Liver (tissue), 9 donors: ENCODE results near the gene HOXA7. TPM values are rescaled to one million over a fixed set of nuclear protein-coding genes. Genes with fewer than 3 reads are reported as not detected.

Experiments used
- DNase-seq: peaks from one replicate; pipeline ENCODE4 v3.0.0-alpha.2; 2017; ENCODE audit warnings: low spot score
- H3K27ac ChIP-seq, 2 donors: one replicate each; pipeline ENCODE4 v1.7.0; 2013; ENCODE audit warnings: inconsistent platforms in 2 of 2, low read length in 2 of 2, control low read depth in 1 of 2, low read depth in 1 of 2, mild to moderate bottlenecking in 1 of 2
- H3K27me3 ChIP-seq, 4 donors: one replicate each; pipeline versions ENCODE4 v1.6.1 to v1.7.0; 2013; ENCODE audit warnings: low read length in 3 of 4, inconsistent platforms in 1 of 4, mild to moderate bottlenecking in 1 of 4, moderate library complexity in 1 of 4; ENCODE audit not compliant: control insufficient read depth in 4 of 4, insufficient read depth in 4 of 4
- H3K36me3 ChIP-seq, 4 donors: one replicate each; pipeline versions ENCODE4 v1.6.1 to v1.7.0; 2013; ENCODE audit warnings: low read length in 3 of 4, mild to moderate bottlenecking in 3 of 4, low read depth in 1 of 4, moderate library complexity in 1 of 4; ENCODE audit not compliant: control insufficient read depth in 4 of 4, insufficient read depth in 3 of 4
- H3K4me1 ChIP-seq, 4 donors: one replicate each; pipeline versions ENCODE4 v1.6.1 to v1.7.0; 2013; ENCODE audit warnings: low read length in 3 of 4, mild to moderate bottlenecking in 3 of 4, moderate library complexity in 1 of 4; ENCODE audit not compliant: control insufficient read depth in 4 of 4, insufficient read depth in 4 of 4
- H3K4me3 ChIP-seq, 3 donors: one replicate each; pipeline versions ENCODE4 v1.6.1 to v1.7.0; 2013; ENCODE audit warnings: low read length in 3 of 3, control low read depth in 1 of 3, low read depth in 1 of 3, mild to moderate bottlenecking in 1 of 3
- H3K9ac ChIP-seq, 2 donors: one replicate each; pipeline ENCODE4 v1.7.0; 2013; ENCODE audit warnings: low read length in 2 of 2, mild to moderate bottlenecking in 2 of 2, moderate library complexity in 2 of 2, control low read depth in 1 of 2, low read depth in 1 of 2
- H3K9me3 ChIP-seq, 4 donors: one replicate each; pipeline versions ENCODE4 v1.6.1 to v1.7.0; 2013; ENCODE audit warnings: low read length in 3 of 4; ENCODE audit not compliant: control insufficient read depth in 4 of 4
- FOXA1 ChIP-seq: IDR thresholded peaks from 2 replicates; pipeline ENCODE4 v1.6.1; 2016; ENCODE audit warnings: antibody characterized with exemption
- GABPA ChIP-seq, 2 donors: IDR thresholded peaks in 1 of 2; conservative IDR thresholded peaks in 1 of 2; 2 replicates each; pipeline ENCODE4 v1.6.1; 2016; ENCODE audit warnings: antibody characterized with exemption in 2 of 2, mild to moderate bottlenecking in 1 of 2, moderate library complexity in 1 of 2
- HNF4A ChIP-seq, 2 donors: conservative IDR thresholded peaks; 2 replicates each; pipeline ENCODE4 v1.6.1; 2016; ENCODE audit warnings: antibody characterized with exemption in 2 of 2, mild to moderate bottlenecking in 2 of 2
- NR2F2 ChIP-seq: IDR thresholded peaks from 2 replicates; pipeline ENCODE4 v1.6.1; 2016; ENCODE audit warnings: antibody characterized with exemption
- SP1 ChIP-seq: IDR thresholded peaks from 2 replicates; pipeline ENCODE4 v1.6.1; 2018; ENCODE audit warnings: antibody characterized with exemption, mild to moderate bottlenecking
- TAF1 ChIP-seq: conservative IDR thresholded peaks from 2 replicates; pipeline ENCODE4 v1.6.1; 2016; ENCODE audit warnings: antibody characterized with exemption, mild to moderate bottlenecking
- YY1 ChIP-seq: IDR thresholded peaks from 2 replicates; pipeline ENCODE4 v1.6.1; 2016; ENCODE audit warnings: antibody characterized with exemption, mild to moderate bottlenecking
- WGBS: extraction: QIAGEN DNeasy Blood & Tissue Kit; methylation state at CpG from one replicate; pipeline ENCODE4 v1.1.7; 2013; 5-methylcytosine and 5-hydroxymethylcytosine counted together
- polyA plus RNA-seq, 2 donors: library from polyadenylated mRNA; stranded (reverse) in 1 of 2; unstranded in 1 of 2; fragments of 200-250 nt in 1 of 2; fragments of >200 nt in 1 of 2; fragmentation: Nextera tagmentation in 1 of 2; extraction: Ambion mirVana in 1 of 2; gene quantifications; one replicate each; pipeline versions ENCODE4 v1.2.1 to v1.2.3, GENCODE V29; 2013 to 2015
- total RNA-seq, 2 donors: library from RNA; depleted of rRNA; stranded (reverse); fragments of >200 nt; gene quantifications; one replicate each; pipeline ENCODE4 v1.2.3, GENCODE V29; 2014
- TF ChIP-seq, protein P1 (sequence below): IDR thresholded peaks from 2 replicates; pipeline ENCODE4 v1.6.1; 2016; ENCODE audit warnings: antibody characterized with exemption
- TF ChIP-seq, protein P2 (sequence below): fragments of 150-350 bp; IDR thresholded peaks from 2 replicates; pipeline ENCODE4 v1.5.1; 2017; ENCODE audit warnings: improper control_type of control experiment, low read depth, low read length; ENCODE audit not compliant: missing input control
- TF ChIP-seq, protein P3 (sequence below): IDR thresholded peaks from 2 replicates; pipeline ENCODE4 v1.6.1; 2016; ENCODE audit warnings: antibody characterized with exemption, mild to moderate bottlenecking
- TF ChIP-seq, protein P4 (sequence below): IDR thresholded peaks from 2 replicates; pipeline ENCODE4 v1.6.1; 2016; ENCODE audit warnings: antibody characterized with exemption
- donor health status: healthy.
- donor health status: healthy.
- donor health status: healthy.
- donor health status: healthy.
- donor health status: healthy.

Gene HOXA7
- total and polyA plus RNA-seq, 4 donors = under 0.01 to 0.05 TPM; not detected in 2

DNA sequence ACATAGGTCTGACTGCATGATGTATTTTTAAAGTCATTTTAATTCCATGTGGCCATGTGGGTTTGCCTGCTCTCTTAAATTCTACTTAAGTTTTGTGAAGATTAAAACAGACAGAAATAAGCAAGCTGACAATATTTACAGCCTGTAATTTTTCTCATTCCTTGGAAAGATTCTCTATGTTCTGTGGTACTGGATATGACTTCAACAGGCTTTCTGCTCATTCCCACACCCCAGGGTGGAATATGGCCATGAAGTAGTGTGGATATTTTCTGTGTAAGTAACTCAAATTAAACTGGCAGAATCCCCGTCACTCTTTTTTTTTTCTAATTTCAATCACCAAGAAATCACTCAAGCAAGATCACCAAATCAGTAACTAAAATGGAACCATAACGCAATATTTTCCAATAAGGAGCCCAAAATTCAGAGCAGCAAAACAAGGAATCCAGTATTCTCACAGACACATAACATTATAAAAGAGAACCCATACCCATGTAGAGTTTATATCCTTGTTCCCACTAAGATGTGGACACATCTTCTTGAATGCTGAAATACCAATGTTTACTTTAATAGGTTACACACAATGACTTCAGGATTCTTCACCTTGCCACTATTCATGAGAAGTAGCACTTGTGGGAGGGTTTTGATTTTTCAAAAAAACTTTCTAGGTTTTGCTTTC lies 18.7 kb downstream of the HOXA7 start:
- Histone ChIP-seq H3K27ac (no peak overlapping the region), H3K36me3 (no peaks in the 10 kb centered on the region), H3K4me1 (peaks cover 0 to 5% (median 2%) of the 10 kb centered on the region in 4 donors), H3K9ac (no peak overlapping the region), H3K4me3 (no peak overlapping the region), H3K9me3 (peaks cover 0 to 2% (median 0%) of the 10 kb centered on the region in 4 donors), H3K27me3 (peaks cover 6 to 22% (median 17%) of the 10 kb centered on the region in 4 donors)
- TF ChIP-seq, protein P1, sequence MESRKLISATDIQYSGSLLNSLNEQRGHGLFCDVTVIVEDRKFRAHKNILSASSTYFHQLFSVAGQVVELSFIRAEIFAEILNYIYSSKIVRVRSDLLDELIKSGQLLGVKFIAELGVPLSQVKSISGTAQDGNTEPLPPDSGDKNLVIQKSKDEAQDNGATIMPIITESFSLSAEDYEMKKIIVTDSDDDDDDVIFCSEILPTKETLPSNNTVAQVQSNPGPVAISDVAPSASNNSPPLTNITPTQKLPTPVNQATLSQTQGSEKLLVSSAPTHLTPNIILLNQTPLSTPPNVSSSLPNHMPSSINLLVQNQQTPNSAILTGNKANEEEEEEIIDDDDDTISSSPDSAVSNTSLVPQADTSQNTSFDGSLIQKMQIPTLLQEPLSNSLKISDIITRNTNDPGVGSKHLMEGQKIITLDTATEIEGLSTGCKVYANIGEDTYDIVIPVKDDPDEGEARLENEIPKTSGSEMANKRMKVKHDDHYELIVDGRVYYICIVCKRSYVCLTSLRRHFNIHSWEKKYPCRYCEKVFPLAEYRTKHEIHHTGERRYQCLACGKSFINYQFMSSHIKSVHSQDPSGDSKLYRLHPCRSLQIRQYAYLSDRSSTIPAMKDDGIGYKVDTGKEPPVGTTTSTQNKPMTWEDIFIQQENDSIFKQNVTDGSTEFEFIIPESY = no peak
- no peak for TF ChIP-seq SP1
- TF ChIP-seq HNF4A (conservative IDR thresholded peaks at IDR 0.05) = no peak
- no peak for TF ChIP-seq YY1
- TF ChIP-seq, protein P2, sequence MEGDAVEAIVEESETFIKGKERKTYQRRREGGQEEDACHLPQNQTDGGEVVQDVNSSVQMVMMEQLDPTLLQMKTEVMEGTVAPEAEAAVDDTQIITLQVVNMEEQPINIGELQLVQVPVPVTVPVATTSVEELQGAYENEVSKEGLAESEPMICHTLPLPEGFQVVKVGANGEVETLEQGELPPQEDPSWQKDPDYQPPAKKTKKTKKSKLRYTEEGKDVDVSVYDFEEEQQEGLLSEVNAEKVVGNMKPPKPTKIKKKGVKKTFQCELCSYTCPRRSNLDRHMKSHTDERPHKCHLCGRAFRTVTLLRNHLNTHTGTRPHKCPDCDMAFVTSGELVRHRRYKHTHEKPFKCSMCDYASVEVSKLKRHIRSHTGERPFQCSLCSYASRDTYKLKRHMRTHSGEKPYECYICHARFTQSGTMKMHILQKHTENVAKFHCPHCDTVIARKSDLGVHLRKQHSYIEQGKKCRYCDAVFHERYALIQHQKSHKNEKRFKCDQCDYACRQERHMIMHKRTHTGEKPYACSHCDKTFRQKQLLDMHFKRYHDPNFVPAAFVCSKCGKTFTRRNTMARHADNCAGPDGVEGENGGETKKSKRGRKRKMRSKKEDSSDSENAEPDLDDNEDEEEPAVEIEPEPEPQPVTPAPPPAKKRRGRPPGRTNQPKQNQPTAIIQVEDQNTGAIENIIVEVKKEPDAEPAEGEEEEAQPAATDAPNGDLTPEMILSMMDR = no peak
- no peak for TF ChIP-seq FOXA1
- no peak for TF ChIP-seq GABPA (IDR thresholded peaks at IDR 0.05 in 1 of 2, conservative IDR thresholded peaks at IDR 0.05 in 1 of 2)
- TF ChIP-seq, protein P3, sequence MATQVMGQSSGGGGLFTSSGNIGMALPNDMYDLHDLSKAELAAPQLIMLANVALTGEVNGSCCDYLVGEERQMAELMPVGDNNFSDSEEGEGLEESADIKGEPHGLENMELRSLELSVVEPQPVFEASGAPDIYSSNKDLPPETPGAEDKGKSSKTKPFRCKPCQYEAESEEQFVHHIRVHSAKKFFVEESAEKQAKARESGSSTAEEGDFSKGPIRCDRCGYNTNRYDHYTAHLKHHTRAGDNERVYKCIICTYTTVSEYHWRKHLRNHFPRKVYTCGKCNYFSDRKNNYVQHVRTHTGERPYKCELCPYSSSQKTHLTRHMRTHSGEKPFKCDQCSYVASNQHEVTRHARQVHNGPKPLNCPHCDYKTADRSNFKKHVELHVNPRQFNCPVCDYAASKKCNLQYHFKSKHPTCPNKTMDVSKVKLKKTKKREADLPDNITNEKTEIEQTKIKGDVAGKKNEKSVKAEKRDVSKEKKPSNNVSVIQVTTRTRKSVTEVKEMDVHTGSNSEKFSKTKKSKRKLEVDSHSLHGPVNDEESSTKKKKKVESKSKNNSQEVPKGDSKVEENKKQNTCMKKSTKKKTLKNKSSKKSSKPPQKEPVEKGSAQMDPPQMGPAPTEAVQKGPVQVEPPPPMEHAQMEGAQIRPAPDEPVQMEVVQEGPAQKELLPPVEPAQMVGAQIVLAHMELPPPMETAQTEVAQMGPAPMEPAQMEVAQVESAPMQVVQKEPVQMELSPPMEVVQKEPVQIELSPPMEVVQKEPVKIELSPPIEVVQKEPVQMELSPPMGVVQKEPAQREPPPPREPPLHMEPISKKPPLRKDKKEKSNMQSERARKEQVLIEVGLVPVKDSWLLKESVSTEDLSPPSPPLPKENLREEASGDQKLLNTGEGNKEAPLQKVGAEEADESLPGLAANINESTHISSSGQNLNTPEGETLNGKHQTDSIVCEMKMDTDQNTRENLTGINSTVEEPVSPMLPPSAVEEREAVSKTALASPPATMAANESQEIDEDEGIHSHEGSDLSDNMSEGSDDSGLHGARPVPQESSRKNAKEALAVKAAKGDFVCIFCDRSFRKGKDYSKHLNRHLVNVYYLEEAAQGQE = no peak
- WGBS = 45% methylated on average over 2 of the region's 2 CpGs
- DNase-seq = no peak

DNA sequence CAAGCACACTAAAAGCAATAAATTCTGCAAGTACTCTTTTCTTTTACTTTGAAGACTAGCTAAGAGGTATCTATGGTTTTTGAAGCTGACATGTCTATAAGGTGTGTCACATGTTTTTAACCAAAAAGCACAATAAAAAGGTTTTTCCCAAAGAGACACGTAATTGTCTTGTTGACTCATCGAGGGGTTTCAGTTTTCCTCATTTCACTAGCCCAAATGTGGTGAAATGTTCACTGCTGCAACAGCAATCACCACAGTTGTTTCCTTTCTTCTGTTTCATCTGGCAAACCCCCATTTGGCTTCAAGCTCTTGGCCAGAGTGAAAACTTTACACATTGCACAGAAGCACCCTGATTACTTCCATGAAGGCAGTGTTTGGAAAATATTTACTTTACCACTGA lies 22.1 kb downstream of the HOXA7 start:
- Histone ChIP-seq H3K9ac (no peak overlapping the region), H3K4me3 (no peak overlapping the region), H3K36me3 (no peaks in the 10 kb centered on the region), H3K9me3 (peaks cover 0 to 2% (median 0%) of the 10 kb centered on the region in 4 donors), H3K4me1 (peaks cover 0 to 10% (median 1%) of the 10 kb centered on the region in 4 donors), H3K27ac (no peak overlapping the region), H3K27me3 (peaks cover 2 to 20% (median 12%) of the 10 kb centered on the region in 4 donors)
- no peak for DNase-seq
- 20% methylated on average over 2 of the region's 2 CpGs for WGBS
- no peak for TF ChIP-seq TAF1
- no peak for TF ChIP-seq NR2F2
- TF ChIP-seq, protein P4, sequence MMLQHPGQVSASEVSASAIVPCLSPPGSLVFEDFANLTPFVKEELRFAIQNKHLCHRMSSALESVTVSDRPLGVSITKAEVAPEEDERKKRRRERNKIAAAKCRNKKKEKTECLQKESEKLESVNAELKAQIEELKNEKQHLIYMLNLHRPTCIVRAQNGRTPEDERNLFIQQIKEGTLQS = no peak
- no peak for TF ChIP-seq FOXA1
